ENCODE data around the gene SEBOX.
"Not testable (repeated sequence)": the region's sequence is repeated elsewhere in the genome, so short reads cannot be mapped to it uniquely, and the experiment has no call there.

Gene SEBOX

DNA sequence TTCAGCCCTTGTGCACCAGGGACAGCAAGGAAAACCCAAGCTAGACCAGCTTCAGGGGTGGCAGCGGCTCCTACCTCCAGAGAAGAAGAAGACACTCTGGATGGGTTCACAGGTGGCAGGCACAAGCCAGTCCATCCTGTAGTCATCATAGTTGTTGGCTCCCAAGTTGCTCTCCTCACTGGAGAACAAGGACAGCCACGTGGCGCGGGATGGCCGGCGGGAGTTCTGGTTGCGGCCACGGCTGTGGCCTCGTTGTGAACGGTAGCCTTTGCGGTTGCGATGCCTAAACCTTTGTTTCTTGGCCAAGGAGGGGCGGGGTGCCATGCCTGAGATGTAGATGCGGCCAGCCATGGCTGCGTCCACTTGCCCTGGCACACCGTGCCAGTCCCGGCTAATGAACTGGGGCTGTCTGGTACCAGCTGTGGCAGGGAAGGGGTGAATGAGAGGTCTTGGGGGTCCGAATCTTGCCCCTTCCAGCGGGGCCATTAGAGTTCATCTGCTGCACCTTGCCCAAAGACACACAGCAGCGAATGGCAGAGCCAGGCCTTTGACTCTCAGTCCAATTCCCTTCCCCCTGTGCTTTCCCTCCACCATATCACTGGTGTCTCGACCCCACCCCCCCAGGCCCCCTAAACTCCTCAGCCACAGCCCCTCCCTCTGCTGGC, 2.8 kb upstream of the SEBOX start:
- no peak for DNase-seq

- DNase-seq: no peak
Measured at GRCh38 chr17:28366605-28367004, 1.6 kb upstream of the SEBOX start.

DNA sequence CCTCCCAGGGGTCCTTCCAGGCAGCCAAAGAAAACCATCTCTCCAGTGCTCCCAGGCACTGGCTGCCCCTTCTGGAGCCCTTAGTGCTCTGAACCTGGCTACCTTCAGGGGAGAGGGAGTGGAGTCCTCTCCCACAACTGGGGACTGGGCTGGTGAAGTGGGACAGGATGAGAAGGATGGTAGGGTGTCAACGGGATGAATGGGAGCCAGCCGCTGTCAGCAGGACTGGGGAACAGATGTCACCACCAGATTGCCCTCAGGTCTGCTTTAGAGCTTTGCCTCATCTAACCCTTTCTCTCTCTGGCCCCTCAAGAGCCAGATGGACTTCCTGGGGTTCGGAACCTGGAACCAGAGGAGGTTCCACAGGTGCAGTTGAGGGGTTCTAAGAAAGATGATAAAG, 488 bp upstream of the SEBOX start:
- DNase-seq: no peak

DNA sequence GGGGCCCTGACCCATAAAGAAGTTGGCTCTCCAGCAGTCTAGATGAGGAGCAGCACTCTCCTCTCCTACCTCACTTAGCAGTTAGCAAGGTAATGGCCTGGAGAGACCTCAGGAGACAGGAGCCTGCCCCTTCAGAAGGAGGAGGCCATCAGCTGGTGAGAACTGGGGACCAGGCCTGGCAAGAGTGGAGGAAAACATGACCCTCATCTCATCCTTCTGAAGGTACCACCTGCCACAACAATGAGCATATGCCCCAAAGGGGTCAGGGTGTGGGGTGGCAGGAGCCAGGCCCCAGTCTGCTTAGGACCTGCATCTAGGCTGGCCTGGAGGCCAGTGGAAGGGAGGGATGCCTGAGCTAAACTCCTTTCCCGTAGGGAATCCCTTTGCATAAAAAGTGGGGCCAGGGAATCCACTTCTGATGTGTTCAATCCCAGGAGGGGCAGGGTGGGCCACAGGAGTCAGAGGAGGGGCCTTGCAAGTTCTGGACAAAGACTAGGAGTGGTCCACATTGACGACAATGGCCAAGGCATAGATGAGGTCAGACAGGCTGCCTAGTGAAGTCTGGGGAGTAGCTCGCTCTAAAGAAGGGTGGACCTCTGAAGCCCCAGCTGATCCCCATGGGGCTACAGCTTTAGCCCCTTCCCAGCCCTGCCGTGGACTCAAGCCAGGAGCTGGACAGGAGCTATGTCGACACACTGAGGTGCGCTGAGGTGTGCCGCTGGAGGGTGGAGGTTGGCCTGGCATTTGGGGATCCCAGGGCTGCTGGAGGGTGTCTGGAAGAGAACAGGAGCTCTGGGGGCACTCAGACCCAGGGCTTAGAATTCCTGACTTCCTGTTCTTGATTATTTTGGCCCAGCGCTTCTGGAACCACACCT, 986 bp downstream of the SEBOX start:
- DNase-seq: no peak

- no peak for DNase-seq
Measured at GRCh38 chr17:28363186-28363585, 1.8 kb downstream of the SEBOX start.

DNA sequence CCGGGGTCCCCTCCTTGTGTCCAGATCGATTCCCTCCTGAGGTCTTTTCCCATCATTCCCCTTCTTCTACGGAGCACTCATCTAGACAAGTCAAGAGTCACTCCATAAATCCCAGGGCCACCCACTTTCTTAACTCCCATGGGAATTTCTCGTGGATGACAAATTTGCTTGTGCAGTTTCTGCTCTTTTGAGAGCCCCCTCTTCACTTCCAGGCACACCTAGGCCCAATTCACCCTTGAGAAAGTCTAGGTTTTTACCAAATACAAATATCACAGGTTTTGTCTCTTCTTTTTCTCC, 7.2 kb downstream of the SEBOX start:
- no peak for DNase-seq

GRCh38 chr17:28357061-28357900, 7.7 kb downstream of the SEBOX start, which contains the start of gene POLDIP2:
TSS of gene POLDIP2 (minus strand) at chr17:28357527. CDS start at chr17:28357448, 79 bp downstream.
- peak; percentile 95 to 97 for DNase-seq

DNA sequence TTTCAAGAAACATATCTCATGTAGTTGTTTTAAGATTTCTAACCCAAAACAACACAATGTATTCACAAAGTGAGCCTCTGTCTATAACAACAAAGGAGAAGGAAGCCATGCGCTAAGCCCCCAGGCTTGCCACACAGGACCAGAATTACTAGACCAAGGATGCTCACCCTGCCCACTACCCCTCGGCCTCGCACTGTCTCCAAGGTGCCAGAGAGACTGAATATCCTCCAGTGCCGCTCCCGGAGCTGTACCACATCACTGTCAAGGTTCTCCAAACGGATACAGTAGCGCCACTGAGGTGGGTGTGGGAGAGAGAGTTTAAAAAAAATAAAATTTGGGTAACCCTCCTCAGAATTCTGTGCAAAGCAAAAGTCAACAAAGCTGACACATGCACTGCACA, 14.7 kb downstream of the SEBOX start:
- DNase-seq: no peak

DNA sequence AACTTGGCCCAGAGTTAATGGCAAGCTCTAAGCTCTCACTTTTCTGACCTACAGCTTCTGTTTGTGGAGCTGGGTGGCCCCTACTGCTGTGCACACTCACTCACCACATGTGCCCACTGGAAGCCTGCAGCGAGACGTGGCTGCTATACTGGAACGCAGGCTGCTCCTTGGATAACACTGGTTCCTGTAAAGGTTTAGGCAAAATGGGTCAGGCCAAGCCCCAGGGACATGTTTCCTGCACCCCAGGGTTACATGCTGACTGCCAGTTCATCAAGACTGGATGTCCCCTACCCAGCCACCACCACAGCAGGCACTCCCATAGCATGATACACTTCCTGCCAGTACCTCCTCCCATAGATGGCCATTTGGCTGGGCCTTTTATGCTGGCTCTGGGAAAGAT, 16.0 kb downstream of the SEBOX start:
- DNase-seq: no peak

DNA sequence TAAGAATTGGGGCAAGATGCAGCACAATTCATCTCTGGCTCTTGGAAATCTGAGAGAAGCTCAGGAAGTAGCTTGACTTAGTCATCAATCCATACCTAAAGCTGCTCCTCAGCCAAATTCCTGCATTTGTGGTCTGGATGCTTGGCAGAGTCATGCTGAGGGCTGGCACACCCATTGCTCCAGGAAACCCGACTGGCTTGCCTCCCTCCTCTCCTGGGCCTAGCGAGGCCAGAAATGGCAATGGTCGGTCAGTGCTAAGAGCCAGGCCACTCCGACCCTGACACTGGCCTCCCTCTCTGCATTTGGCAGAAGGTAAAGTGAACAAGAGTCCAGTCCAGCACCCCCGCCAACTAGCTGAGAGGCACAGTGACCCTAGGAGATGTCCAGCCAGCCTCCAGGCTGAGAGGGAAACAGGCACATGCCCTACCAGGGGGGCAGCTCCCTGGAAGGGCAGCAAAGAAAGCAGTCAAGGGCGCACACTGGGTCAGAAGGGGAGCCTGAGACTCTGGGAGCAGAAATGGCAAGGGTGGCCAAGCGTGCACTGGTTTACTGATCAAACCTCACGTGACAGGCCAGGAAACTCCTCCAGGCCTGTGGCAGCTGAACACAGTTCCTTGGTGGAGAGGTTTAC, 17.6 kb downstream of the SEBOX start:
- DNase-seq: no peak

DNA sequence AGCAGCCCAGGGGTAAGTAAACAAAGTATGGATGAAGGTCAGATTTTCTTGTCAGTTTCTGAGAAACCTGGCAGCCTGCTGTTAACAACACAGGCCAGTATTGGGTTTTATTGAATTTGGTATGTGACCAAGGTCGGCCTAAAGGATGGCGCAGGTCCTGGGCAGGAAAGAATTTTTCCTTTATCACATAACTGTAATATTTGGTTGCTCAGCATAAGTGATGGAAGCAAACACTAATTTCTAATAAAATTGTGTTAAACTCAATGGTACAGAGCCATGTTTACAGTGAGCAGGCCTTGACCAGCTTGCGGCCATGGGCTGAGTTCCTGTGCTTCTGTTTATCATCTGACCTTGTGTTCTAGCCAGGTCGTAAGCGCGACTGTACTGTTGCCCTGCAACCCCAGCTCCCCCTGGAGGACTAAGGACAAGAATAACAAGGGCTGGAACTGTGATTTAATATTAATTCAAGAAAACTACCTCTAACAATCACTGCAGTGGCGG, 18.2 kb downstream of the SEBOX start:
- DNase-seq: peak in 1 of 2 donors; percentile 12

DNA sequence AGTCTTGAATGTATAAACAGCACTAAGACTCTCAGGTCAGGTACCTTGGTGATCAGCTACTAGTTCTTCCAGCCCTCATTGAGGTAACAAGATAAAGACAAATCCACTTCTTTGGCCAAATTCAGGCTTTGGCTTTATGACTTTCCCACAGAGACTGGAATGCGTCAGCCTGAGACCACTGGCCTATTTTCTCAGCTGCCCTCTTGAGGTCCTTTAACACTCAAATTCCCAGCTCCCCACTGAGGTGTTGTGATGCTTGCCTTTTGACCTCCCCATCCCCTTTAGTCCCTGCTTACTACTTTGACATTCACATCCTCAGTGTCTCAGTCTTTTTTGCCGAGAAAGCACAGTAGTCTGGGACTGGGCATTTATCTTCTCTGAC, 18.8 kb downstream of the SEBOX start:
- DNase-seq: no peak

DNA sequence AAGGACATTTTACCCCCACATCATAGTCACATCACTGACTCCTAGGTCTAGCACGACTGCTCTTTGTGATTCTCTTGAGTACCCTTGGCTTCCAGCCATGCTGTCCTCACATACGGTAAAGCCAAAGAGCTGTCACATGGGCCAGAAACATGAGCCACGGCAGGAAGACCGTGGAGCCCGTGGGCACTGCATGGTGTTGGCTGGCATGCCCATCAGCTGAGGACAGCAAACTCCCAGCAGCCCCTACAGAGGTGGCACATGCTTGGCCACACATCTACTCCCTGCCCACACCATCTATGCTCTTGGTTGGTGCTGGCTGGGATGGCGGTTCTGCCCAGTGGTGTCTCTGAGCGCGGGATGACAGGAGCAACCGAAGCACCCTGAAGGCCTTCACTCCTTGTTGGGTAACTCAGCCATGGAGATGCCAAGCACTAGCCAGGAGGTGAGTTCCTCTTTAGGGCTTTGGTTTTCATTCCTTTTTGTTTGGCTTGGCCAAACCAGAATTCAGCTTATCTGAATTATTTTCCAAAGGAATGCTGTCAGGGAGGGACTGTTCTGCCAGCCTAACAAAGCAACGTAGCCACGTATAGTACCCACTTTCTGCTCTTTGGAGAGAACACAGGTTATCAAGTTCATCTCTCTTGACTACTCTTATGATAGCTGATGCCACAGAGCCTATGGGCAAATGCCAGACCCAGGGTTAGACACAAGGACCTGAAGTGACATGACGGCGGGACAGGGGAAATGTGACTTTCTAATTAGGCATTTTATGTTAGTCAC, 19.4 kb downstream of the SEBOX start:
- DNase-seq: no peak

DNA sequence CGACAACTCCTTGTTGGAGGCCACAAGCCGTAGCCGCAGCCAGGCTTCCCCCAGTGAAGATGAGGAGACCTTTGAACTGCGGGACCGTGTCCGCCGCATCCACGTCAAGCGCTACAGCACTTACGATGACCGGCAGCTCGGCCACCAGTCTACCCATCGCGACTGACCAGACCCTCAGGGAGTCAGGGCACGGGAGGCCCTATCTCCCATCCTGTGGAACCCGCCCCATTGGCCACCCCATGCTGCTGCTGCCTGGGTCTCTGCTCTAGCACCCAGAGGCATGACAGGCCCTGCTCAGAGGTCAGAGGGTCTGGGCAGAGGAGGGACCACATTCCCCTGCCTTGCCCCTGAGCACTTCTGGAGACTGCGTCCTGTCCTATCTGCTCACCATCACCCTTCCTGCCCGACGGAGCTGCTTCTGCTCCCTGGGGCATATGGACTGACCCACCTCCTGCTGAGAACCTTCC, 20.5 kb downstream of the SEBOX start:
- no peak for DNase-seq

GRCh38 chr17:28344011-28344410, 21.0 kb downstream of the SEBOX start:
- DNase-seq: no peak

DNA sequence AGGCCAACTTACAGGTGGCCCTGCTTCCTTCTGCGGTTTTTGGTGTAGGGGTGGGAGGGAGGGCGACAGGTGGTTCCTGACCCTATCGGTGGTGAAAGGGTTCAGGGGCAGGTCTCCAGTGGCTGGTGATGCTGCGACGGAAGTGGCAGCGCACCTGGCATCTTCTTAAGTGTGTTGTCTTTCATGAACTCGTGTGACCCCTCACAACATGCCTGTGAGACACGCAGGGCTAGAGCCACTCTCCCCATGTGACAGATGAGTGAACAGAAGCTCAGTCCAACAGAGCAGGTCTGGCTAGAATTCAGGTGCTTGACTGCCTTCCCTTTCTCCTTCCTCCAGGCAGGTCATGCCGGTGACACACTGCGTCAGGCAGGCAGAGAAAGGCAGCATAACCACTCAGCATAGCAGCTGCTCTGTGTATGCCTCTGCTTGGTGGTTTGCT, 21.5 kb downstream of the SEBOX start:
- no peak for DNase-seq

- no peak for DNase-seq
Measured at GRCh38 chr17:28342313-28342712, 22.7 kb downstream of the SEBOX start.

DNA sequence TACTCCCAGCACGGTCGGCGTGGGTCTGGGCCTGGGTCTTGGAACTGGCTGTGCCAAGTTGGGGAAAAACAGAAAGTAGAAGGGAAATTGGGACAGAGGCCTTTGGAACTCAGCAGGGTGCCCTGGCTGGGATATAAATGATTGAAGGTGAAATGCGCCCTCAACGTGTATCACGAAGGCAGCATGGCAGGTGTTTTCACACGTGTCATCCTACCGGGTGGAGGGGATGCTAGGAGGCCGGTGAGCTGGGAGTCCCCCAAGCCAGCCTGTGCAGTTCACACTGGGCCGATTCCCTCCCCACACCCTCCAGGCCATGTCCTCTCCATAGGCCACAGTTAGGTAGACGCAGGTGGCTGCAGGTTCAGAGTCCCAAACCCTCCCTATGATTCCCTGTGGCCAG, 23.5 kb downstream of the SEBOX start:
- DNase-seq: no peak

DNA sequence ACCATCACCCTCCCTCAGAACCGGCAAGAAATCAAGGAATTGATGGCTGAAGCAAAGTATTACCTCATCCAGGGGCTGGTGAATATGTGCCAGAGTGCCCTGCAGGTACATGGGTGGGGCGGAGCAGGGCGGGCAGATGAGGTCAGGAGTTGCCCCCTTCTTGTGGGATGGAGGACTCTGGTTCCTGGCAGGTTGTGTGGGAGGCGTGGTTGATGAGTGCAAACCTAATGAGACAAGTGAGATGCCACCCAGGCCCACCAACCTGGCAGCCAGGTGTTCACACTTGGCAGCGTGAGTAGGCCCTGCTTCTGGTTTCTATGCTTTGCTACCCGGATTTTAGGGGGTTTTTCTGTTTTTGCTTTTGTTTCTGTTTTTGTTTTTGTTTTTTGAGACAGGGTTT, 24.6 kb downstream of the SEBOX start:
- no peak for DNase-seq

DNA sequence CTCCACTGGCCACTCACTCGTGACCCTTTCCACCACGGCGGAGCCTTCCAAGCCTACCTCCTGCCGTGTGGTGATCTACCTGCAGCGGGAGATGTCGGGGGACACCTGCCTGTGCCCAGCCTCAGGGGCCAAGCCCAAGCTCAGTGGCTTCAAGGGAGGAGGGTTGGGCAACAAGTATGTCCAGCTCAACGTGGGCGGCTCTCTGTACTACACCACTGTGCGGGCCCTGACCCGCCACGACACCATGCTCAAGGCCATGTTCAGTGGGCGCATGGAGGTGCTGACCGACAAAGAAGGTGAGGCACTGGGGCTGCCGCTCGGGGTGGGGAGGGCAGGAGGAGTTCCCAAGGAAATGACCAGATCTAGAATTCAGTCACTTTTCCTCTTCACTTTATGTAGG, 25.6 kb downstream of the SEBOX start:
- DNase-seq: no peak

DNA sequence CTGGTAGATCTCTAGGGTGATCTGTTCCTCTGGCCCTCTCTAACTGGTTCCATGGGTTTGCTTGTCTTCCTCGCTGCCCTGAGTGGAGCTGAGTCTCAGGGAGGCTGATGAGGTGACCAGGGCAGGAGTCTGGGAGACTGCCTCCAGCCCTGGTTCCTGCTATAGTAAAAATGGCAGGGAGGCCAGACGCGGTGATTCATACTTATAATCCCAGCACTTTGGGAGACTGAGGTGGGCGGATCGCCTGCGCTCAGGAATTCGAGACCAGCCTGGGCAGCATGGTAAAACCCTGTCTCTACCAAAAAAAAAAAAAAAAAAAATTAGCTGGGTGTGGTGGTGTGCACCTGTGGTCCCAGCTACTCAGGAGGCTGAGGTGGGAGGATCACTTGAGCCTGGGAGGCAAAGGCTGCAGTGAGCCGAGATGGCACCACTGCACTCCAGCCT, 26.2 kb downstream of the SEBOX start:
- not testable (repeated sequence) for DNase-seq
